ENCODE data around the gene FBXL7. TPM values are rescaled to one million over a fixed set of nuclear protein-coding genes. Genes with fewer than 3 reads are reported as not detected.

FBXL7 gene
- total RNA-seq, 2 experiments from 2014 or later, result not detected

DNA sequence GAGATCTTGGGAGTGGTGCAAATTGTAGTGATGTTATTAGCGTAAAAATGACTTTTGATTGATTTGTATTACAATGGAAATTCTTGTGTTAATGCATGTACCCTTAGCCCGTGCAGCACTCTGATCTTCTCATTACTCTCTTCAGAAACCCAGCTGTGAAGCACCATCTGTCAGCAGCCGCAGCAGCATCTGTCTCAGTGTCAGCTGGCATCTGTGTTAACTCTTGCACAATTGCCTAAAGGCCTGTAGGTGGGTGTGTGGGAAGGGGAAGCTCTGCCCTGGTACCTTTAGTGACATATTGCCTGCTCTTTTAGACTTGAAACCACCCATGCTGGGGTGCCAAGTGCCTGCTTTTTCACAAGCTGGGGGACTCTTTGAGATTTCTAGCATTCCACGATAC lies 101.3 kb downstream of the FBXL7 start:
- no peak for TF ChIP-seq CTCF (IDR thresholded peaks at IDR 0.05)
- Mint-ChIP-seq H3K36me3 (ENCODE audit: low read depth) (no peaks in the 10 kb centered on the region), H3K27ac (no peak overlapping the region), H3K9me3 (no peaks in the 10 kb centered on the region), H3K4me1 (ENCODE audit: low read depth) (no peaks in the 10 kb centered on the region), H3K27me3 (no peaks in the 10 kb centered on the region), H3K4me3 (no peak overlapping the region)
- intact Hi-C loops (cut with micrococcal nuclease), result no loop called here
- DNase-seq (no peak), ATAC-seq (no peak)
- CTCF ChIA-PET, result no interaction called here
- POLR2A ChIA-PET, result no interaction called here

GRCh38 chr5:15601853-15602252 lies 101.9 kb downstream of the FBXL7 start:
- Mint-ChIP-seq H3K4me1 (ENCODE audit: low read depth) (no peaks in the 10 kb centered on the region), H3K4me3 (no peak overlapping the region), H3K9me3 (no peaks in the 10 kb centered on the region), H3K36me3 (ENCODE audit: low read depth) (no peaks in the 10 kb centered on the region), H3K27ac (no peak overlapping the region), H3K27me3 (no peaks in the 10 kb centered on the region)
- TF ChIP-seq CTCF (IDR thresholded peaks at IDR 0.05), result no peak
- ChIA-PET CTCF (no interaction called here), POLR2A (no interaction called here)
- ATAC-seq, result no peak
- intact Hi-C loops (cut with micrococcal nuclease), result no loop called here
- DNase-seq, result no peak

DNA sequence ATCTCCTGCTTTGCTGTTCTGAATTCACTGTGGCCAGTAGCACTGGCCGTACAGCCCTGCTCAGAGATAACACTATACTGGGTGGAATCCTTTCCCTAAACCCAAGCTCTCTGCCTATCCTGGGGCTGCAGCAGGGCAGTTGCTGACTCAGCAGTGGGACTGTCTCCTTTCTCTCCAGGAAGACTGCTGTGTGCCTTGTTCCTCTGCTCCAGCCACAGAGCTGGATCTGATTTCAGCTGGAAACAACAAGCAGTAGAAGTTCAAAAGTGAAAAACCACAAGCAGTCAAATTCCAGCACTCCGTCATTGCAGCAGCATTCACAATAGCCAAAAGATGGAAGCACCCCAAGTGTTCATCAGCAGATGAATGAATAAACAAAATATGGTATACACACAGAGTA lies 105.0 kb downstream of the FBXL7 start:
- Mint-ChIP-seq H3K4me1 (ENCODE audit: low read depth) (no peaks in the 10 kb centered on the region), H3K27ac (no peak overlapping the region), H3K27me3 (no peaks in the 10 kb centered on the region), H3K36me3 (ENCODE audit: low read depth) (no peaks in the 10 kb centered on the region), H3K9me3 (no peaks in the 10 kb centered on the region), H3K4me3 (no peak overlapping the region)
- no peak for TF ChIP-seq CTCF (IDR thresholded peaks at IDR 0.05)
- DNase-seq (no peak), ATAC-seq (no peak)
- intact Hi-C loops (cut with micrococcal nuclease), result no loop called here
- ChIA-PET POLR2A (no interaction called here), CTCF (no interaction called here)

- ATAC-seq (no peak), DNase-seq (no peak)
- no peaks in the 10 kb centered on the region for H3K27me3 Mint-ChIP-seq
- H3K4me1 Mint-ChIP-seq (ENCODE audit: low read depth), result no peaks in the 10 kb centered on the region
- intact Hi-C loops (cut with micrococcal nuclease), result no loop called here
- no peak for TF ChIP-seq CTCF (IDR thresholded peaks at IDR 0.05)
- ChIA-PET CTCF (no interaction called here), POLR2A (no interaction called here)
- H3K9me3 Mint-ChIP-seq, result no peaks in the 10 kb centered on the region
- H3K27ac Mint-ChIP-seq, result no peak overlapping the region
- no peak overlapping the region for H3K4me3 Mint-ChIP-seq
- no peaks in the 10 kb centered on the region for H3K36me3 Mint-ChIP-seq (ENCODE audit: low read depth)
Observed at GRCh38 chr5:15606197-15606596, 106.2 kb downstream of the FBXL7 start.

DNA sequence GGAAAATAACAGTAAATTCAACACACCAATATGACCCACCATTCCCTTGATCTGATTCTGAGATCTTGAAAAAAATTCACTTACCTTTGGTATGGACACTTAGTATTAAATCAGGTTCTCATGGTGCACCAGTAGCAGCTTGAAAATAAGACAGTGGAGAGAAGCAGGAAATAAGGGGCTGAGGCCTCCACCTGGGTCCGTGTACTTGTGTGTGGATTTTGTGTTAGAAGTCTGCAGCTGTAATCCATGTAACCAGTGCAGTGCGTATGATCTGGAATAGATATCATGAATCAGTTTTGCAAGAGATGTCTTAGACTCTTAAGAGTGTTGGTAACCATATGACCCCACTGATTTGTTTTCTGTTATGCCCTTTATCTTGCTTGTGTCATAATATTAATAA lies 107.1 kb downstream of the FBXL7 start:
- intact Hi-C loops (cut with micrococcal nuclease), result no loop called here
- Mint-ChIP-seq H3K27ac (no peak overlapping the region), H3K36me3 (ENCODE audit: low read depth) (no peaks in the 10 kb centered on the region), H3K4me1 (ENCODE audit: low read depth) (no peaks in the 10 kb centered on the region), H3K4me3 (no peak overlapping the region), H3K27me3 (no peaks in the 10 kb centered on the region), H3K9me3 (no peaks in the 10 kb centered on the region)
- ChIA-PET POLR2A (no interaction called here), CTCF (no interaction called here)
- no peak for DNase-seq
- no peak for TF ChIP-seq CTCF (IDR thresholded peaks at IDR 0.05)
- ATAC-seq, result no peak
